Activated CD8-positive, alpha-beta T cell treated with anti-CD3 and anti-CD28 coated beads, Interleukin-2, amount 10 ng/mL, durations not matched to agents 7 days and 5 days (primary cell): ENCODE measurements around the gene MTFMT. TPM values are rescaled to one million over a fixed set of nuclear protein-coding genes. Genes with fewer than 3 reads are reported as not detected.

ENCODE experiments used
- ATAC-seq: fragments of 150-1000 bp; cut with Tn5 transposase; one replicate; pipeline ENCODE4 v1.10.0; 2021; ENCODE audit warnings: moderate library complexity
- CTCF ChIA-PET: fragments of 350-600 bp; sonication (Branson Sonifier 250); formaldehyde crosslinking; loops from one replicate; lab custom pipeline; 2021; ENCODE audit warnings: antibody characterized with exemption; lab: Charles Lee
- POLR2A ChIA-PET: fragments of 350-600 bp; sonication (Branson Sonifier 250); formaldehyde crosslinking; loops from one replicate; lab custom pipeline; 2021; ENCODE audit warnings: antibody characterized with exemption; lab: Charles Lee
- DNase-seq: peaks from one replicate; pipeline ENCODE4 v3.0.0-alpha.2; 2020
- H3K27ac Mint-ChIP-seq: one replicate; pipeline ENCODE4 v1.8.0; 2021; ENCODE audit warnings: mild to moderate bottlenecking, mixed read lengths
- H3K27me3 Mint-ChIP-seq: one replicate; pipeline ENCODE4 v1.8.0; 2021; ENCODE audit warnings: low read depth, mixed read lengths
- H3K36me3 Mint-ChIP-seq: one replicate; pipeline ENCODE4 v1.8.0; 2021; ENCODE audit warnings: low read depth, mixed read lengths
- H3K4me1 Mint-ChIP-seq: one replicate; pipeline ENCODE4 v1.8.0; 2021; ENCODE audit warnings: low read depth, mixed read lengths
- H3K4me3 Mint-ChIP-seq: one replicate; pipeline ENCODE4 v1.8.0; 2021; ENCODE audit warnings: mild to moderate bottlenecking, mixed read lengths
- H3K9me3 Mint-ChIP-seq: one replicate; pipeline ENCODE4 v1.8.0; 2022; ENCODE audit warnings: mixed read lengths; ENCODE audit not compliant: insufficient read depth
- total RNA-seq, 2 experiments: library from RNA; stranded (reverse); gene quantifications; one replicate each; pipeline ENCODE4 v1.2.3, GENCODE V29; 2021

MTFMT gene
- total RNA-seq, 2 experiments from 2014 or later, result 16.2 to 19.3 TPM

GRCh38 chr15:65059369-65059750 is 29.9 kb upstream of the MTFMT start:
- CTCF ChIA-PET, result interaction anchor here (0.8 to 1.2 kb wide), 2 partner anchors 9 to 19 kb away, joined by 3 read pairs; no protein-coding TSS in a partner anchor
- H3K27ac Mint-ChIP-seq, result no peak overlapping the region
- POLR2A ChIA-PET, result no interaction called here
- H3K27me3 Mint-ChIP-seq, result peaks cover 3% of the 10 kb centered on the region
- peaks cover 15% of the 10 kb centered on the region for H3K4me1 Mint-ChIP-seq
- H3K36me3 Mint-ChIP-seq, result no peaks in the 10 kb centered on the region
- no peaks in the 10 kb centered on the region for H3K9me3 Mint-ChIP-seq
- ATAC-seq (no peak), DNase-seq (no peak)
- H3K4me3 Mint-ChIP-seq, result no peak overlapping the region

GRCh38 chr15:65058394-65059368 is 29.2 kb upstream of the MTFMT start:
- ChIA-PET CTCF (interaction anchor here (0.8 kb wide), 1 partner anchor 8 kb away, joined by 3 read pairs; no protein-coding TSS in a partner anchor), POLR2A (no interaction called here)
- Mint-ChIP-seq H3K4me3 (no peak overlapping the region), H3K27ac (no peak overlapping the region), H3K9me3 (no peaks in the 10 kb centered on the region), H3K4me1 (peaks cover 15% of the 10 kb centered on the region), H3K27me3 (peaks cover 3% of the 10 kb centered on the region), H3K36me3 (no peaks in the 10 kb centered on the region)
- DNase-seq (no peak), ATAC-seq (no peak)

GRCh38 chr15:65057549-65057940 is 28.1 kb upstream of the MTFMT start:
- Mint-ChIP-seq H3K27ac (no peak overlapping the region), H3K36me3 (no peaks in the 10 kb centered on the region), H3K4me1 (peaks cover 15% of the 10 kb centered on the region), H3K27me3 (peaks cover 2% of the 10 kb centered on the region), H3K4me3 (no peak overlapping the region), H3K9me3 (no peaks in the 10 kb centered on the region)
- DNase-seq, result no peak
- no peak for ATAC-seq
- ChIA-PET POLR2A (no interaction called here), CTCF (no interaction called here)

- H3K4me1 Mint-ChIP-seq, result peaks cover 15% of the 10 kb centered on the region
- no peak for DNase-seq
- no peaks in the 10 kb centered on the region for H3K9me3 Mint-ChIP-seq
- H3K27me3 Mint-ChIP-seq, result peaks cover 2% of the 10 kb centered on the region
- no peak overlapping the region for H3K4me3 Mint-ChIP-seq
- no peaks in the 10 kb centered on the region for H3K36me3 Mint-ChIP-seq
- ATAC-seq, result no peak
- ChIA-PET CTCF (interaction anchor here (1.0 to 5.0 kb wide), 6 partner anchors 9 to 44 kb away, joined by 3 to 37 read pairs (median 7); no protein-coding TSS in a partner anchor), POLR2A (interaction anchor here (2.1 kb wide), 1 partner anchor 248 kb away, joined by 10 read pairs; the partner anchor contains the start of gene RNU5B-1)
- no peak overlapping the region for H3K27ac Mint-ChIP-seq
These were observed 27.6 kb upstream of the MTFMT start for GRCh38 chr15:65056868-65057548.

- ATAC-seq (no peak), DNase-seq (no peak)
- Mint-ChIP-seq H3K4me1 (peaks cover 15% of the 10 kb centered on the region), H3K27ac (no peak overlapping the region), H3K4me3 (no peak overlapping the region), H3K27me3 (peaks cover 5% of the 10 kb centered on the region), H3K36me3 (no peaks in the 10 kb centered on the region), H3K9me3 (no peaks in the 10 kb centered on the region)
- CTCF ChIA-PET, result interaction anchor here (0.8 to 5.0 kb wide), 14 partner anchors 10 to 242 kb away, joined by 3 to 37 read pairs (median 4); partner anchors contain the start of gene KBTBD13
- POLR2A ChIA-PET, result interaction anchor here (1.0 to 2.1 kb wide), 2 partner anchors 14 to 249 kb away, joined by 3 to 10 read pairs; partner anchors contain the start of gene RNU5B-1
These were observed 26.7 kb upstream of the MTFMT start for GRCh38 chr15:65056106-65056505.

GRCh38 chr15:65055201-65055870 is 25.9 kb upstream of the MTFMT start:
- Mint-ChIP-seq H3K27me3 (peaks cover 5% of the 10 kb centered on the region), H3K27ac (no peak overlapping the region), H3K4me3 (no peak overlapping the region), H3K9me3 (no peaks in the 10 kb centered on the region), H3K4me1 (peaks cover 16% of the 10 kb centered on the region), H3K36me3 (no peaks in the 10 kb centered on the region)
- DNase-seq, result peak; percentile 45
- POLR2A ChIA-PET, result interaction anchor here (0.8 to 2.1 kb wide), 3 partner anchors 13 to 249 kb away, joined by 3 to 10 read pairs (median 4); partner anchors contain the start of gene RNU5B-1
- CTCF ChIA-PET, result interaction anchor here (0.6 to 5.0 kb wide), 15 partner anchors 11 to 245 kb away, joined by 3 to 37 read pairs (median 5); partner anchors contain the start of gene KBTBD13
- ATAC-seq, result peak; percentile 42

GRCh38 chr15:65054333-65055200 is 25.1 kb upstream of the MTFMT start:
- DNase-seq (peak; percentile 77), ATAC-seq (peak; percentile 66)
- H3K36me3 Mint-ChIP-seq, result no peaks in the 10 kb centered on the region
- ChIA-PET CTCF (interaction anchor here (0.8 to 5.0 kb wide), 15 partner anchors 9 to 246 kb away, joined by 3 to 37 read pairs (median 6); partner anchors contain the start of gene KBTBD13), POLR2A (no interaction called here)
- H3K9me3 Mint-ChIP-seq, result no peaks in the 10 kb centered on the region
- H3K27me3 Mint-ChIP-seq, result peaks cover 5% of the 10 kb centered on the region
- no peak overlapping the region for H3K4me3 Mint-ChIP-seq
- peaks cover 23% of the 10 kb centered on the region for H3K4me1 Mint-ChIP-seq
- no peak overlapping the region for H3K27ac Mint-ChIP-seq

- Mint-ChIP-seq H3K36me3 (no peaks in the 10 kb centered on the region), H3K27ac (no peak overlapping the region), H3K9me3 (no peaks in the 10 kb centered on the region), H3K4me1 (peaks cover 30% of the 10 kb centered on the region), H3K4me3 (no peak overlapping the region), H3K27me3 (peaks cover 5% of the 10 kb centered on the region)
- ATAC-seq, result no peak
- POLR2A ChIA-PET, result interaction anchor here (0.6 to 1.0 kb wide), 2 partner anchors 41 to 252 kb away, joined by 4 to 5 read pairs; partner anchors contain the start of gene RNU5B-1
- no peak for DNase-seq
- CTCF ChIA-PET, result interaction anchor here (0.9 to 5.0 kb wide), 6 partner anchors 10 to 244 kb away, joined by 3 to 37 read pairs (median 4); no protein-coding TSS in a partner anchor
These were observed 23.5 kb upstream of the MTFMT start for GRCh38 chr15:65052956-65053355.

- Mint-ChIP-seq H3K9me3 (no peaks in the 10 kb centered on the region), H3K4me1 (peaks cover 30% of the 10 kb centered on the region), H3K27me3 (peaks cover 8% of the 10 kb centered on the region), H3K36me3 (no peaks in the 10 kb centered on the region), H3K4me3 (no peak overlapping the region), H3K27ac (no peak overlapping the region)
- POLR2A ChIA-PET, result no interaction called here
- no peak for ATAC-seq
- CTCF ChIA-PET, result interaction anchor here (0.8 to 1.6 kb wide), 2 partner anchors 27 to 50 kb away, joined by 3 read pairs; no protein-coding TSS in a partner anchor
- DNase-seq, result no peak
These were observed 21.8 kb upstream of the MTFMT start for GRCh38 chr15:65051266-65051665.

- Mint-ChIP-seq H3K27me3 (peaks cover 8% of the 10 kb centered on the region), H3K9me3 (no peaks in the 10 kb centered on the region), H3K27ac (no peak overlapping the region), H3K36me3 (no peaks in the 10 kb centered on the region), H3K4me3 (no peak overlapping the region), H3K4me1 (peaks cover 21% of the 10 kb centered on the region)
- DNase-seq (no peak), ATAC-seq (no peak)
- POLR2A ChIA-PET, result no interaction called here
- CTCF ChIA-PET, result interaction anchor here (0.9 kb wide), 1 partner anchor 9 kb away, joined by 3 read pairs; no protein-coding TSS in a partner anchor
These were observed 20.8 kb upstream of the MTFMT start for GRCh38 chr15:65050270-65050669.
